PC-9 (cell line): ENCODE data around the gene INPP5A.
"Not testable (repeated sequence)": the region's sequence is repeated elsewhere in the genome, so short reads cannot be mapped to it uniquely, and the experiment has no call there.

Experiments used
- EZH2 ChIP-seq: fragments of 200-600 bp; sonication (generic); IDR thresholded peaks from 2 replicates; pipeline ENCODE4 v1.8.0; 2017; ENCODE audit warnings: antibody characterized with exemption, low read depth
- TF ChIP-seq, protein P1 (sequence below): fragments of 200-600 bp; sonication (generic); conservative IDR thresholded peaks from 2 replicates; pipeline ENCODE4 v1.6.1; 2017; ENCODE audit warnings: mixed run types, antibody characterized with exemption, mild to moderate bottlenecking, moderate library complexity

- TF ChIP-seq, protein P1, sequence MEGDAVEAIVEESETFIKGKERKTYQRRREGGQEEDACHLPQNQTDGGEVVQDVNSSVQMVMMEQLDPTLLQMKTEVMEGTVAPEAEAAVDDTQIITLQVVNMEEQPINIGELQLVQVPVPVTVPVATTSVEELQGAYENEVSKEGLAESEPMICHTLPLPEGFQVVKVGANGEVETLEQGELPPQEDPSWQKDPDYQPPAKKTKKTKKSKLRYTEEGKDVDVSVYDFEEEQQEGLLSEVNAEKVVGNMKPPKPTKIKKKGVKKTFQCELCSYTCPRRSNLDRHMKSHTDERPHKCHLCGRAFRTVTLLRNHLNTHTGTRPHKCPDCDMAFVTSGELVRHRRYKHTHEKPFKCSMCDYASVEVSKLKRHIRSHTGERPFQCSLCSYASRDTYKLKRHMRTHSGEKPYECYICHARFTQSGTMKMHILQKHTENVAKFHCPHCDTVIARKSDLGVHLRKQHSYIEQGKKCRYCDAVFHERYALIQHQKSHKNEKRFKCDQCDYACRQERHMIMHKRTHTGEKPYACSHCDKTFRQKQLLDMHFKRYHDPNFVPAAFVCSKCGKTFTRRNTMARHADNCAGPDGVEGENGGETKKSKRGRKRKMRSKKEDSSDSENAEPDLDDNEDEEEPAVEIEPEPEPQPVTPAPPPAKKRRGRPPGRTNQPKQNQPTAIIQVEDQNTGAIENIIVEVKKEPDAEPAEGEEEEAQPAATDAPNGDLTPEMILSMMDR: not testable (repeated sequence)
- not testable (repeated sequence) for TF ChIP-seq EZH2
Observed at GRCh38 chr10:132743196-132743924, 205.8 kb downstream of the INPP5A start.
